K562 (cell line): ENCODE results near the gene FAM171A1. TPM values are rescaled to one million over a fixed set of nuclear protein-coding genes. Genes with fewer than 3 reads are reported as not detected.

ENCODE experiments used
- CREB1 ChIP-seq, 2 experiments: sonication (generic) in 1 of 2; formaldehyde crosslinking in 1 of 2; IDR thresholded peaks; 2 replicates each; pipeline versions ENCODE4 v1.6.1 to v1.8.0; 2012 to 2022; ENCODE audit warnings: inconsistent platforms in 1 of 2, mild to moderate bottlenecking in 1 of 2, missing genetic modification reagents in 1 of 2, moderate library complexity in 1 of 2
- ERF ChIP-seq: fragments of 450-650 bp; formaldehyde crosslinking; IDR thresholded peaks from 2 replicates; pipeline ENCODE4 v1.4.0; 2020; ENCODE audit warnings: mild to moderate bottlenecking, mixed read lengths
- EWSR1 ChIP-seq: fragments of 450-650 bp; IDR thresholded peaks from 2 replicates; pipeline ENCODE4 v1.6.1; 2018; ENCODE audit warnings: borderline replicate concordance, mild to moderate bottlenecking, low read depth, moderate library complexity; ENCODE audit not compliant: partially characterized antibody
- EZH2 ChIP-seq: IDR thresholded peaks from 2 replicates; pipeline ENCODE4 v1.6.1; 2012; ENCODE audit warnings: low read depth, mild to moderate bottlenecking, inconsistent platforms, low read length, borderline replicate concordance
- FOXM1 ChIP-seq, 2 experiments: fragments of 450-650 bp in 1 of 2; sonication (generic) in 1 of 2; formaldehyde crosslinking in 1 of 2; IDR thresholded peaks; 2 replicates each; pipeline versions ENCODE4 v1.6.1 to v1.9.0; 2017 to 2022; ENCODE audit warnings: low read depth in 2 of 2, mild to moderate bottlenecking in 2 of 2, missing genetic modification reagents in 1 of 2, moderate library complexity in 1 of 2
- GATA2 ChIP-seq: sonication (generic); formaldehyde crosslinking; IDR thresholded peaks from 2 replicates; pipeline ENCODE4 v1.4.0; 2020; ENCODE audit warnings: mild to moderate bottlenecking, missing genetic modification reagents
- GTF2B ChIP-seq: IDR thresholded peaks from 2 replicates; pipeline ENCODE4 v1.6.1; 2011; ENCODE audit not compliant: insufficient read length; ENCODE audit errors: extremely low read depth
- HCFC1 ChIP-seq: IDR thresholded peaks from 2 replicates; pipeline ENCODE4 v1.6.1; 2012; ENCODE audit warnings: low read depth, low read length, improper control_type of control experiment
- HDAC2 ChIP-seq: fragments of 450-650 bp; IDR thresholded peaks from 2 replicates; pipeline ENCODE4 v1.6.1; 2016; ENCODE audit warnings: mild to moderate bottlenecking
- JUNB ChIP-seq: fragments of 450-650 bp; formaldehyde crosslinking; conservative IDR thresholded peaks from 2 replicates; pipeline ENCODE4 v1.4.0; 2020; ENCODE audit warnings: mild to moderate bottlenecking
- JUND ChIP-seq, 2 experiments: IDR thresholded peaks; 2 replicates in 1 of 2; 3 replicates in 1 of 2; pipeline ENCODE4 v1.6.1; 2011; ENCODE audit warnings: borderline replicate concordance in 2 of 2, low read depth in 2 of 2, low read length in 2 of 2, improper control_type of control experiment in 1 of 2, missing biosample characterization in 1 of 2, missing genetic modification characterization in 1 of 2, missing genetic modification reagents in 1 of 2
- NFXL1 ChIP-seq: fragments of 450-650 bp; formaldehyde crosslinking; IDR thresholded peaks from 2 replicates; pipeline ENCODE4 v1.4.0; 2021; ENCODE audit warnings: mild to moderate bottlenecking
- POLR3A ChIP-seq: IDR thresholded peaks from 2 replicates; pipeline ENCODE4 v1.6.1; 2011; ENCODE audit warnings: borderline replicate concordance, mild to moderate bottlenecking, moderate library complexity; ENCODE audit not compliant: insufficient read length, insufficient read depth; ENCODE audit errors: extremely low read depth
- RFX7 ChIP-seq: fragments of 250-450 bp; sonication (Bioruptor Pico); IDR thresholded peaks from 2 replicates; pipeline ENCODE4 v1.5.1; 2021; ENCODE audit warnings: mild to moderate bottlenecking
- SAP30 ChIP-seq: fragments of 200-600 bp; sonication (generic); IDR thresholded peaks from 2 replicates; pipeline ENCODE4 v1.6.1; 2012; ENCODE audit warnings: borderline replicate concordance, low read depth, mild to moderate bottlenecking, moderate library complexity, low read length, control low read depth, inconsistent platforms; ENCODE audit not compliant: insufficient read depth, poor library complexity, severe bottlenecking
- SMAD3 ChIP-seq: fragments of 450-650 bp; formaldehyde crosslinking; conservative IDR thresholded peaks from 2 replicates; pipeline ENCODE4 v1.4.0; 2020; ENCODE audit warnings: mild to moderate bottlenecking
- SMARCA5 ChIP-seq: fragments of 450-650 bp; IDR thresholded peaks from 2 replicates; pipeline ENCODE4 v1.6.1; 2016
- SRSF7 ChIP-seq: fragments of 200-400 bp; formaldehyde crosslinking; optimal IDR thresholded peaks from 2 replicates; pipeline ENCODE3; 2017; ENCODE audit warnings: mild to moderate bottlenecking, low read depth, low read length
- TAF1 ChIP-seq: IDR thresholded peaks from 2 replicates; pipeline ENCODE4 v1.6.1; 2011; ENCODE audit warnings: mild to moderate bottlenecking, low read length, moderate library complexity; ENCODE audit not compliant: insufficient read depth, control insufficient read depth, severe bottlenecking; ENCODE audit errors: extremely low read depth
- TARDBP ChIP-seq: fragments of 450-650 bp; IDR thresholded peaks from 2 replicates; pipeline ENCODE4 v1.6.1; 2016
- TBP ChIP-seq: optimal IDR thresholded peaks from 2 replicates; pipeline ENCODE3; 2011; ENCODE audit warnings: low read depth, low read length, improper control_type of control experiment
- XRCC3 ChIP-seq: fragments of 450-650 bp; IDR thresholded peaks from 2 replicates; pipeline ENCODE4 v1.6.1; 2017; ENCODE audit warnings: mild to moderate bottlenecking, moderate library complexity
- ZKSCAN8 ChIP-seq: fragments of 200-800 bp; sonication (Bioruptor generic); IDR thresholded peaks from 2 replicates; pipeline ENCODE4 v1.6.1; 2016; ENCODE audit warnings: missing genetic modification characterization, missing compliant biosample characterization
- ZNF639 ChIP-seq, 2 experiments: fragments of 200-800 bp in 1 of 2; sonication (Bioruptor generic) in 1 of 2; sonication (generic) in 1 of 2; formaldehyde crosslinking in 1 of 2; IDR thresholded peaks in 1 of 2; conservative IDR thresholded peaks in 1 of 2; 2 replicates each; pipeline versions ENCODE4 v1.5.0 to v1.6.1; 2016 to 2020; ENCODE audit warnings: missing compliant biosample characterization in 1 of 2, missing genetic modification characterization in 1 of 2, missing genetic modification reagents in 1 of 2
- ZNF780A ChIP-seq: fragments of 250-450 bp; sonication (Bioruptor Pico); IDR thresholded peaks from 2 replicates; pipeline ENCODE4 v1.5.0; 2021; ENCODE audit warnings: mild to moderate bottlenecking
- ZNF830 ChIP-seq: fragments of 250-450 bp; sonication (Bioruptor Pico); IDR thresholded peaks from 2 replicates; pipeline ENCODE4 v1.5.0; 2021; ENCODE audit warnings: mild to moderate bottlenecking
- polyA plus RNA-seq, 8 experiments: library from polyadenylated mRNA; depleted of rRNA in 4 of 8; stranded (reverse) in 5 of 8; unstranded in 3 of 8; fragments of >200 nt; fragmentation: Nextera tagmentation in 2 of 8; fragmentation: Illumina TruSeq in 1 of 8; extraction: Ambion mirVana in 2 of 8; extraction: Trizol in 1 of 8; gene quantifications; 2 replicates each; pipeline versions ENCODE4 v1.2.1 to v1.2.3, GENCODE V29; 2011 to 2014; ENCODE audit warnings: inconsistent platforms in 1 of 8, missing spikeins in 1 of 8
- total RNA-seq, 7 experiments: library from RNA; depleted of rRNA in 6 of 7; stranded (reverse); fragments of >200 nt in 6 of 7; fragmentation: Illumina TruSeq in 2 of 7; extraction: Trizol in 2 of 7; gene quantifications; 2 replicates each; pipeline versions ENCODE4 v1.2.1 to v1.2.3, GENCODE V29; 2011 to 2021; ENCODE audit warnings: low replicate concordance in 1 of 7
- TF ChIP-seq, protein P1 (sequence below): sonication (generic); formaldehyde crosslinking; IDR thresholded peaks from 2 replicates; pipeline ENCODE4 v1.8.0; 2022; ENCODE audit warnings: mild to moderate bottlenecking, missing genetic modification reagents

FAM171A1 gene
- total and polyA plus RNA-seq, 9 of the 15 experiments (the other 6 are each of a cell fraction or from before 2014, with no cell fraction given) = 0.51 to 8.2 (median 4.8) TPM

GRCh38 chr10:15168291-15168785 lies 202.8 kb downstream of the FAM171A1 start, which contains the start of gene NMT2 (continued):
- TF ChIP-seq RFX7 (CRISPR knock-in tag) (no peak), FOXM1 (IDR thresholded peaks at IDR 0.05; ENCODE audit: low read depth) (no peak), FOXM1 (CRISPR knock-in tag; IDR thresholded peaks at IDR 0.05; ENCODE audit: low read depth) (no peak; the same call in 1 of the 2 replicates), SMAD3 (CRISPR knock-in tag) (no peak), XRCC3 (no peak), JUND (IDR thresholded peaks at IDR 0.05; ENCODE audit: borderline replicate concordance, low read depth, low read length) (peak; percentile 24; the same call in 1 of the 2 replicates), JUND (tag; IDR thresholded peaks at IDR 0.05; ENCODE audit: borderline replicate concordance, low read depth, low read length) (no peak), ERF (no peak), TARDBP (no peak), ZKSCAN8 (no peak), ZNF780A (no peak), TBP (peak; percentile 51), HCFC1 (peak; percentile 32; the same call in 1 of the 2 replicates), EWSR1 (no peak), POLR3A (no peak), SRSF7 (no peak), GATA2 (no peak), EZH2 (no peak), TAF1 (peak; percentile 56), ZNF639 (CRISPR knock-in tag; conservative IDR thresholded peaks at IDR 0.05 in 1 of 2, IDR thresholded peaks at IDR 0.05 in 1 of 2) (no peak), NFXL1 (CRISPR knock-in tag) (no peak), JUNB (CRISPR knock-in tag) (no peak), SAP30 (peak; percentile 32), CREB1 (IDR thresholded peaks at IDR 0.05) (no peak), CREB1 (CRISPR knock-in tag; IDR thresholded peaks at IDR 0.05) (no peak), SMARCA5 (no peak), GTF2B (no peak), HDAC2 (no peak), ZNF830 (CRISPR knock-in tag) (no peak)
- TF ChIP-seq, protein P1, sequence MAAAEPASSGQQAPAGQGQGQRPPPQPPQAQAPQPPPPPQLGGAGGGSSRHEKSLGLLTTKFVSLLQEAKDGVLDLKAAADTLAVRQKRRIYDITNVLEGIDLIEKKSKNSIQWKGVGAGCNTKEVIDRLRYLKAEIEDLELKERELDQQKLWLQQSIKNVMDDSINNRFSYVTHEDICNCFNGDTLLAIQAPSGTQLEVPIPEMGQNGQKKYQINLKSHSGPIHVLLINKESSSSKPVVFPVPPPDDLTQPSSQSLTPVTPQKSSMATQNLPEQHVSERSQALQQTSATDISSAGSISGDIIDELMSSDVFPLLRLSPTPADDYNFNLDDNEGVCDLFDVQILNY (CRISPR knock-in tag) = no peak
